ENCODE measurements around the gene EFL1.

- TF ChIP-seq, protein P1, sequence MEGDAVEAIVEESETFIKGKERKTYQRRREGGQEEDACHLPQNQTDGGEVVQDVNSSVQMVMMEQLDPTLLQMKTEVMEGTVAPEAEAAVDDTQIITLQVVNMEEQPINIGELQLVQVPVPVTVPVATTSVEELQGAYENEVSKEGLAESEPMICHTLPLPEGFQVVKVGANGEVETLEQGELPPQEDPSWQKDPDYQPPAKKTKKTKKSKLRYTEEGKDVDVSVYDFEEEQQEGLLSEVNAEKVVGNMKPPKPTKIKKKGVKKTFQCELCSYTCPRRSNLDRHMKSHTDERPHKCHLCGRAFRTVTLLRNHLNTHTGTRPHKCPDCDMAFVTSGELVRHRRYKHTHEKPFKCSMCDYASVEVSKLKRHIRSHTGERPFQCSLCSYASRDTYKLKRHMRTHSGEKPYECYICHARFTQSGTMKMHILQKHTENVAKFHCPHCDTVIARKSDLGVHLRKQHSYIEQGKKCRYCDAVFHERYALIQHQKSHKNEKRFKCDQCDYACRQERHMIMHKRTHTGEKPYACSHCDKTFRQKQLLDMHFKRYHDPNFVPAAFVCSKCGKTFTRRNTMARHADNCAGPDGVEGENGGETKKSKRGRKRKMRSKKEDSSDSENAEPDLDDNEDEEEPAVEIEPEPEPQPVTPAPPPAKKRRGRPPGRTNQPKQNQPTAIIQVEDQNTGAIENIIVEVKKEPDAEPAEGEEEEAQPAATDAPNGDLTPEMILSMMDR (IDR thresholded peaks at IDR 0.05) = no peak
- TF ChIP-seq POLR2A (IDR thresholded peaks at IDR 0.05) = no peak
These were observed 129.3 kb downstream of the EFL1 start for GRCh38 chr15:82133251-82133650.

Measured in body of pancreas (tissue), 4 donors.